ENCODE measurements around the gene HIBCH.

GRCh38 chr2:190303647-190304046 lies 16.0 kb downstream of the HIBCH start:
- TF ChIP-seq CTCF (IDR thresholded peaks at IDR 0.05; ENCODE audit: insufficient read depth, low read depth, low read length) (no peak), EZH2 (IDR thresholded peaks at IDR 0.05; ENCODE audit: insufficient read depth, low read length) (no peak)

Measured in astrocyte (in vitro differentiated cells and primary cell).